Upper lobe of left lung (tissue), 6 donors: ENCODE data around the gene IGFL1. TPM values are rescaled to one million over a fixed set of nuclear protein-coding genes. Genes with fewer than 3 reads are reported as not detected.

Experiments
- ATAC-seq, 2 donors: fragments of 200-7000 bp; cut with Tn5 transposase; one replicate each; pipeline ENCODE4 v1.9.1; 2022; ENCODE audit warnings: mild to moderate bottlenecking in 2 of 2, moderate library complexity in 2 of 2; ENCODE audit not compliant: low FRiP score in 2 of 2
- DNase-seq, 2 donors: peaks; one replicate each; pipeline ENCODE4 v3.0.0-alpha.2; 2019 to 2020
- H3K27ac ChIP-seq, 4 donors: fragments of 200-600 bp; sonication (generic); one replicate each; pipeline ENCODE4 v1.5.1; 2016 to 2019
- H3K27me3 ChIP-seq, 4 donors: fragments of 200-600 bp; sonication (generic); one replicate each; pipeline ENCODE4 v1.5.1; 2017 to 2019
- H3K36me3 ChIP-seq, 4 donors: fragments of 200-600 bp; sonication (generic); one replicate each; pipeline ENCODE4 v1.5.1; 2016 to 2019
- H3K4me1 ChIP-seq, 4 donors: fragments of 200-600 bp; sonication (generic); one replicate each; pipeline ENCODE4 v1.5.1; 2018 to 2019
- H3K4me3 ChIP-seq, 4 donors: fragments of 200-600 bp; sonication (generic); one replicate each; pipeline ENCODE4 v1.5.1; 2017 to 2019; ENCODE audit warnings: mild to moderate bottlenecking in 2 of 4, moderate library complexity in 1 of 4
- H3K9me3 ChIP-seq, 4 donors: fragments of 200-600 bp; sonication (generic); one replicate each; pipeline ENCODE4 v1.5.1; 2018 to 2019
- EP300 ChIP-seq, 4 donors: sonication (generic); formaldehyde crosslinking; IDR thresholded peaks; one replicate each; pipeline ENCODE4 v1.5.1; 2017; ENCODE audit warnings: antibody characterized with exemption in 4 of 4, control low read depth in 2 of 4
- POLR2A ChIP-seq, 4 donors: fragments of 450-650 bp; IDR thresholded peaks; one replicate each; pipeline ENCODE4 v1.5.1; 2016 to 2017; ENCODE audit warnings: antibody characterized with exemption in 4 of 4, mild to moderate bottlenecking in 2 of 4
- POLR2AphosphoS5 ChIP-seq, 2 donors: sonication (generic); formaldehyde crosslinking; IDR thresholded peaks; one replicate each; pipeline ENCODE4 v1.5.1; 2017; ENCODE audit warnings: antibody characterized with exemption in 2 of 2
- WGBS, 2 donors: methylation state at CpG; one replicate each; pipeline ENCODE4 v1.1.5; 2017 to 2018; 5-methylcytosine and 5-hydroxymethylcytosine counted together
- total RNA-seq, 6 donors: library from RNA; depleted of rRNA in 4 of 6; stranded (reverse); fragments of >200 nt in 4 of 6; gene quantifications; one replicate each; pipeline versions ENCODE4 v1.1.0 to v1.2.1, GENCODE V29; 2016 to 2021
- TF ChIP-seq, protein P1 (sequence below), 6 experiments: fragments of 450-650 bp in 4 of 6; fragments of 200-600 bp in 2 of 6; sonication (generic) in 2 of 6; IDR thresholded peaks; one replicate each; pipeline ENCODE4 v1.5.1; 2016 to 2019; ENCODE audit warnings: antibody characterized with exemption in 6 of 6
- donor health status: DM: no; HTN: no; CAD: no; lungs with moderate emphysema.
- donor health status: DM: no; HTN: yes; CAD: no; lungs with severe emphysema.

The IGFL1 gene
- total RNA-seq, 6 donors from 2014 or later = not detected

DNA sequence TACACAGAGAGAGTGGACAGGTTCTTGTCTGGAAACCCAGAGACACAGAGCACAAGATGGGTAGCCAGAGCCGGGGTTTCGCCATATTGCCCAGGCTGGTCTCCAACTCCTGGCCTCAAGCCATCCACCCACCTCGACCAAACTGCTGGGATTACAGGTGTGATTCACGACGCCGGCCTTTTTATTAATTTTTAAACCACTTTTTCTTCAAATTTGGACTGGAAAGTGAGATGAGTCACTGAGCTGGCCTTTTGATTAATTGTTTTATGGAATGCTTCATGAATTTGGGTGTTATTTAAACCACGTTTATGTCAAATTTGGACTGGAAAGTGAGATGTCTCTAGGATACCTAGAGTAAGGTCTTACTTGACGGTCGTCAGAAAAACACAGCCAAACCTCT, 12.1 kb upstream of the IGFL1 start:
- ATAC-seq (no peak), DNase-seq (no peak)
- no peaks in the 10 kb centered on the region for H3K36me3 ChIP-seq
- H3K4me3 ChIP-seq = no peak overlapping the region
- no peaks in the 10 kb centered on the region for H3K9me3 ChIP-seq
- TF ChIP-seq EP300 (IDR thresholded peaks at IDR 0.05) = no peak
- TF ChIP-seq, protein P1, sequence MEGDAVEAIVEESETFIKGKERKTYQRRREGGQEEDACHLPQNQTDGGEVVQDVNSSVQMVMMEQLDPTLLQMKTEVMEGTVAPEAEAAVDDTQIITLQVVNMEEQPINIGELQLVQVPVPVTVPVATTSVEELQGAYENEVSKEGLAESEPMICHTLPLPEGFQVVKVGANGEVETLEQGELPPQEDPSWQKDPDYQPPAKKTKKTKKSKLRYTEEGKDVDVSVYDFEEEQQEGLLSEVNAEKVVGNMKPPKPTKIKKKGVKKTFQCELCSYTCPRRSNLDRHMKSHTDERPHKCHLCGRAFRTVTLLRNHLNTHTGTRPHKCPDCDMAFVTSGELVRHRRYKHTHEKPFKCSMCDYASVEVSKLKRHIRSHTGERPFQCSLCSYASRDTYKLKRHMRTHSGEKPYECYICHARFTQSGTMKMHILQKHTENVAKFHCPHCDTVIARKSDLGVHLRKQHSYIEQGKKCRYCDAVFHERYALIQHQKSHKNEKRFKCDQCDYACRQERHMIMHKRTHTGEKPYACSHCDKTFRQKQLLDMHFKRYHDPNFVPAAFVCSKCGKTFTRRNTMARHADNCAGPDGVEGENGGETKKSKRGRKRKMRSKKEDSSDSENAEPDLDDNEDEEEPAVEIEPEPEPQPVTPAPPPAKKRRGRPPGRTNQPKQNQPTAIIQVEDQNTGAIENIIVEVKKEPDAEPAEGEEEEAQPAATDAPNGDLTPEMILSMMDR (IDR thresholded peaks at IDR 0.05) = no peak
- TF ChIP-seq POLR2AphosphoS5 (IDR thresholded peaks at IDR 0.05) = no peak
- TF ChIP-seq POLR2A (IDR thresholded peaks at IDR 0.05) = no peak
- no peaks in the 10 kb centered on the region for H3K27me3 ChIP-seq
- 77 to 82% methylated on average over 9 of the region's 9 CpGs for WGBS, 2 donors
- H3K4me1 ChIP-seq = peaks cover 0 to 7% (median 3%) of the 10 kb centered on the region in 4 donors
- no peak overlapping the region for H3K27ac ChIP-seq

DNA sequence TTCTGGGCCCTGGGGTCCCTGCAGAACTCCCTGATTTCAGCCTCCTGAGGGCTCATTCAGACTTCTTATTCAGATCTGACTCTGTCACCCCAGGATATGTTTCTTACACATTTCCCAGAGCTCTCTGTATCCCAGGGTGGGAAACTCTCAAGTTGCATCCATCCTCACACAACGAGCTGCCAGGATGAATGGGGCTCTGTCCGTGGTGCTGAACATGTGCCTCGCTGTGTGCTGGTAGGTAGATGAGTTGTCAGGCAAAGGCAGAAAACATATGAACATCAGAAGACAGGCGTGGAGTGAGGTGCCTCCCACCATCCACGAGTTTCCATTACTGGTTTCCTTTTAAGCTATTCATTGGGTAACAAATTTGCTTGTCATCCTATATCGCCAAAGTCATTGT, 11.4 kb upstream of the IGFL1 start:
- Histone ChIP-seq H3K27ac (no peak overlapping the region), H3K9me3 (no peaks in the 10 kb centered on the region), H3K4me1 (peaks cover 0 to 7% (median 4%) of the 10 kb centered on the region in 4 donors), H3K4me3 (no peak overlapping the region), H3K36me3 (no peaks in the 10 kb centered on the region), H3K27me3 (no peaks in the 10 kb centered on the region)
- ATAC-seq (no peak), DNase-seq (no peak)
- TF ChIP-seq, protein P1 (IDR thresholded peaks at IDR 0.05) = no peak
- TF ChIP-seq EP300 (IDR thresholded peaks at IDR 0.05) (no peak), POLR2A (IDR thresholded peaks at IDR 0.05) (no peak), POLR2AphosphoS5 (IDR thresholded peaks at IDR 0.05) (no peak)
- 19 to 26% methylated on average over 4 to 6 of the region's 6 CpGs for WGBS, 2 donors

GRCh38 chr19:46220038-46220615, 9.4 kb upstream of the IGFL1 start:
- Histone ChIP-seq H3K36me3 (no peaks in the 10 kb centered on the region), H3K27me3 (no peaks in the 10 kb centered on the region), H3K4me1 (peaks cover 0 to 7% (median 4%) of the 10 kb centered on the region in 4 donors), H3K4me3 (no peak overlapping the region), H3K9me3 (no peaks in the 10 kb centered on the region), H3K27ac (no peak overlapping the region)
- TF ChIP-seq EP300 (IDR thresholded peaks at IDR 0.05) (no peak), POLR2AphosphoS5 (IDR thresholded peaks at IDR 0.05) (no peak), POLR2A (IDR thresholded peaks at IDR 0.05) (no peak)
- TF ChIP-seq, protein P1 (IDR thresholded peaks at IDR 0.05) = no peak
- DNase-seq (no peak), ATAC-seq (no peak)
- 80 to 86% methylated on average over 7 to 8 of the region's 8 CpGs for WGBS, 2 donors

DNA sequence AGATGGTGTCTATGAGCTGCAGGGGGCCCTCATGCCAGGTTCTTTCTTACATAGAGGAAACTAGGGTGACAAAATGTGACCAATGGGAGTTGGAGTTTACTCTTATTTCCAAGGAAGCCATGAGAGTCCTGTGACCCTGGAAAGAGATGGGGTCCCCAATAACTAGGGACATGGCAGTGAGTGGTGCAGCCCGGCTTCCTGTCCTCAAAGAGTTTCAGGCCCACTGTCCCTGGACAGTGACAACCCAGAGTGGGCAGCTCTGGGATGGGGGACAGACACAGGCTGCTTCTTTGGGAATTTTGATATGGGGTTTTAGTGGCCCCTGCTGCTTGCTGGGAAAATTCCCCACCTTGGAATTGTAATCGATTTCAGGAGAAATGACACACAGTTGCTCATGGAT, 8.4 kb upstream of the IGFL1 start:
- no peak overlapping the region for H3K27ac ChIP-seq
- TF ChIP-seq, protein P1 (IDR thresholded peaks at IDR 0.05) = no peak
- TF ChIP-seq EP300 (IDR thresholded peaks at IDR 0.05) (no peak), POLR2A (IDR thresholded peaks at IDR 0.05) (no peak), POLR2AphosphoS5 (IDR thresholded peaks at IDR 0.05) (no peak)
- ATAC-seq = no peak
- H3K4me3 ChIP-seq = no peak overlapping the region
- H3K36me3 ChIP-seq = no peaks in the 10 kb centered on the region
- peaks cover 0 to 7% (median 4%) of the 10 kb centered on the region in 4 donors for H3K4me1 ChIP-seq
- H3K27me3 ChIP-seq = no peaks in the 10 kb centered on the region
- no peaks in the 10 kb centered on the region for H3K9me3 ChIP-seq
- DNase-seq = no peak
- 82 to 91% methylated on average over 2 of the region's 2 CpGs for WGBS, 2 donors
